PC-3 (cell line): Measurements from ENCODE around the gene IPMK.

Source experiments
- EZH2 ChIP-seq: fragments of 300-600 bp; sonication (generic); IDR thresholded peaks from one replicate; pipeline ENCODE4 v1.6.1; 2017; ENCODE audit warnings: antibody characterized with exemption, mild to moderate bottlenecking, low read length; ENCODE audit not compliant: unreplicated experiment
- EZH2phosphoT487 ChIP-seq: fragments of 300-600 bp; sonication (generic); IDR thresholded peaks from 2 replicates; pipeline ENCODE4 v1.6.1; 2018; ENCODE audit warnings: mild to moderate bottlenecking, antibody characterized with exemption, low read length, borderline replicate concordance
- TF ChIP-seq, protein P1 (sequence below): fragments of 300-600 bp; sonication (generic); conservative IDR thresholded peaks from 2 replicates; pipeline ENCODE4 v1.5.1; 2017; ENCODE audit warnings: antibody characterized with exemption, low read depth, mild to moderate bottlenecking, low read length

GRCh38 chr10:58268946-58269781 lies 1.5 kb upstream of the IPMK start, which contains the start of gene CISD1:
- TF ChIP-seq, protein P1, sequence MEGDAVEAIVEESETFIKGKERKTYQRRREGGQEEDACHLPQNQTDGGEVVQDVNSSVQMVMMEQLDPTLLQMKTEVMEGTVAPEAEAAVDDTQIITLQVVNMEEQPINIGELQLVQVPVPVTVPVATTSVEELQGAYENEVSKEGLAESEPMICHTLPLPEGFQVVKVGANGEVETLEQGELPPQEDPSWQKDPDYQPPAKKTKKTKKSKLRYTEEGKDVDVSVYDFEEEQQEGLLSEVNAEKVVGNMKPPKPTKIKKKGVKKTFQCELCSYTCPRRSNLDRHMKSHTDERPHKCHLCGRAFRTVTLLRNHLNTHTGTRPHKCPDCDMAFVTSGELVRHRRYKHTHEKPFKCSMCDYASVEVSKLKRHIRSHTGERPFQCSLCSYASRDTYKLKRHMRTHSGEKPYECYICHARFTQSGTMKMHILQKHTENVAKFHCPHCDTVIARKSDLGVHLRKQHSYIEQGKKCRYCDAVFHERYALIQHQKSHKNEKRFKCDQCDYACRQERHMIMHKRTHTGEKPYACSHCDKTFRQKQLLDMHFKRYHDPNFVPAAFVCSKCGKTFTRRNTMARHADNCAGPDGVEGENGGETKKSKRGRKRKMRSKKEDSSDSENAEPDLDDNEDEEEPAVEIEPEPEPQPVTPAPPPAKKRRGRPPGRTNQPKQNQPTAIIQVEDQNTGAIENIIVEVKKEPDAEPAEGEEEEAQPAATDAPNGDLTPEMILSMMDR, result no peak
- TF ChIP-seq EZH2phosphoT487 (no peak), EZH2 (no peak)
